Fibroblast of villous mesenchyme (primary cell): ENCODE measurements around the gene GGA1. TPM values are rescaled to one million over a fixed set of nuclear protein-coding genes. Genes with fewer than 3 reads are reported as not detected.

Experiments used
- DNase-seq: peaks from one replicate; pipeline ENCODE4 v3.0.0-alpha.2; 2010; ENCODE audit warnings: low read depth
- H3K4me3 ChIP-seq: 2 replicates; pipeline ENCODE4 v1.5.1; 2011; ENCODE audit warnings: low read depth, mild to moderate bottlenecking, low read length
- total RNA-seq: library from RNA; depleted of rRNA; stranded (reverse); fragments of >200 nt; gene quantifications from 2 replicates; pipeline ENCODE4 v1.2.3, GENCODE V29; 2012
- TF ChIP-seq, protein P1 (sequence below): IDR thresholded peaks from 2 replicates; pipeline ENCODE4 v1.5.1; 2012; ENCODE audit warnings: low read depth, mild to moderate bottlenecking, low read length; ENCODE audit not compliant: insufficient read depth

The GGA1 gene
- total RNA-seq, 1 donor, result 33.2 TPM

DNA sequence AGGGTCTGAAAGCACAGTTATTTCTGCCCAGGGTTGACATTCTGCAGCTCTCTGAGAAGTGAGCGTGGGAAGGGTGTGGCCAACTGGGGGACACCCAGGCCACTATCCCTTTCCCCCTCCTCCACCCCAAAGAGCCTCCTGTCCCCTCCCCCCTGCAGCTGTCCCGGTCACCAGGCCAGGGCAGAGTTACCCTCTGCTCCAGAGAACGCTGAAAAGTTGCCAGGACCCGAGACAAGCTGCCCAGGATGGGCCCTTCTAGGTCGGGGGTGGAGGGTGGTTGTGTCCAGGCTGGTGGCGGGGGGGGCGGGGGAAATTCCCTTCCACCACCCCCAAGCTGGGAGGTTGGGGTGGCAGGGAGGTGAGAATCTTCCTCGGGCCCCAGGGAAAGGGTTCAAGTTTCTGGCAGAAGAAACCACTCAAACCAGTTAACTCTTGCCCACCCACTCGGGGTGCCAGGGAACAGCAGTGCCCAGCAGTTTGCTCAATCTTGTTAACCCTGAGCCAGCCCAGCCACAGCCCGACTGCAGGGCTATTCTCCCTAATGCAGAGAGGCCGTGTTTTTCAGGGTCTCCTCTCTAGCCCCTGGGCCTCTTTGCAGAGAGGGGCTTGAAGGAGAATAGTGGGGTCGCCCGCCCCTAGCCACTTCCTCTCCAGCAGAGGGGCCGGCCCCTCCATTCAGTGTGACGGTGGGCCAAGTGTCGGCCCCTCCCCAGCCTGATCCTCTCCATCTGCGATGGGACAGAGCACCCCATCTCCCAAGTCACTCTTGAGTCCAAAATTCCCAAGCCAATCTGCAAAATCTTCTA lies 67.5 kb downstream of the GGA1 start:
- peak overlapping the region; percentile 88 for H3K4me3 ChIP-seq
- DNase-seq, result no peak
- TF ChIP-seq, protein P1, sequence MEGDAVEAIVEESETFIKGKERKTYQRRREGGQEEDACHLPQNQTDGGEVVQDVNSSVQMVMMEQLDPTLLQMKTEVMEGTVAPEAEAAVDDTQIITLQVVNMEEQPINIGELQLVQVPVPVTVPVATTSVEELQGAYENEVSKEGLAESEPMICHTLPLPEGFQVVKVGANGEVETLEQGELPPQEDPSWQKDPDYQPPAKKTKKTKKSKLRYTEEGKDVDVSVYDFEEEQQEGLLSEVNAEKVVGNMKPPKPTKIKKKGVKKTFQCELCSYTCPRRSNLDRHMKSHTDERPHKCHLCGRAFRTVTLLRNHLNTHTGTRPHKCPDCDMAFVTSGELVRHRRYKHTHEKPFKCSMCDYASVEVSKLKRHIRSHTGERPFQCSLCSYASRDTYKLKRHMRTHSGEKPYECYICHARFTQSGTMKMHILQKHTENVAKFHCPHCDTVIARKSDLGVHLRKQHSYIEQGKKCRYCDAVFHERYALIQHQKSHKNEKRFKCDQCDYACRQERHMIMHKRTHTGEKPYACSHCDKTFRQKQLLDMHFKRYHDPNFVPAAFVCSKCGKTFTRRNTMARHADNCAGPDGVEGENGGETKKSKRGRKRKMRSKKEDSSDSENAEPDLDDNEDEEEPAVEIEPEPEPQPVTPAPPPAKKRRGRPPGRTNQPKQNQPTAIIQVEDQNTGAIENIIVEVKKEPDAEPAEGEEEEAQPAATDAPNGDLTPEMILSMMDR, result no peak

DNA sequence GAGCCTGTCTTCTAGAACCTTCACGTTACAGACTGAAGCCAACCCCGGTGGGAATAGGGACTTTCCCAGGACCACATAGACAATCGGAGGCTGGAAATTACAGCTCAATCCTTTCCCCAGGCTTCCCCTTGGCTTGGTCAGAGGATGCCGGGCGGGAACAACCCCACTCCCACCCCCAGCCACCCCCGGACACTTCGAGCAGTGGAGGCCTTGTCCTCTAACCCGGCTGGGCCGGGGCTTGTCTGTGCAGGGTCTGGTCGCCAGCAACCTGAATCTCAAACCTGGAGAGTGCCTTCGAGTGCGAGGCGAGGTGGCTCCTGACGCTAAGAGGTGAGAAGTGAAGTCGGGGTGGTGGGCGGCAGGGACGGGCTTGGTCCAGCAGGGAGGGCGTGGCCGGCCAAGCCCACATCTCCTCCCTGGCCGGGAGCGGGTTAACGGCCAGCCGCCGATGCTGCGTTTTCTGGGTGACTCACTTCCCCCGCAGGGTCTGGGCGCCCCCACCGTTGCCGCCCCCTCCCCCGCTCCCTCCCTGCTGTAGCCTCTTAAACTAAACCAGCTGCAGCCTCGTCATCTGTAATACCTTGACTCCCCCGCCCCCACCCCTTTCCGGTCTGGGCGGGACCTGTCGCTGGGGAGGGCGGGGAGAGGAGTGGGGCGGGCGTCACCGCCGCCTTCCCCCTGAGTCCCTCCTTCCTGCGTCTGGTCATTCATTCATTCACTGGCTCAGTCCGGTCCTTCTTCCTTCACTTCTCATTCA lies 68.3 kb downstream of the GGA1 start:
- peak; percentile 99 for DNase-seq
- TF ChIP-seq, protein P1, result no peak
- peak overlapping the region; percentile 88 for H3K4me3 ChIP-seq

DNA sequence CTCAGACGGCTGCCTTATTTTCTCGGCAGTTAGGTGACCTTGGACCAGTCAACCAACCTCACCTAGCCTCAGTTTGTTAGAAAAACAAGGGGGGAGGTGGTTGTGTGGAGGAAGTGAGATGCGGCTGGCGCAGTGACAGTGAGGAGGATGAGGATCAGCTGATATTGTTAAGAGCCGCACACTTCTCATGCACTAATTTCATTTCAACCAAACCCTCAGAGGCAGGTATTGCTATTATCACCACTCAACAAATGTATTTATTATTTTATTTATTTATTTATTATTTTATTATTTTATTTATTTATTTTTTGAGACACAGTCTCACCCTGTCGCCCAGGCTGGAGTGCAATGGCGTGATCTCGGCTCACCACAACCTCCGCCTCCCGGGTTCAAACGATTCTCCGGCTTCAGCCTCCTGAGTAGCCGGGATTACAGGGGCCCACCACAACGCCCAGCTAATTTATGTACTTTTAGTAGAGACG lies 68.9 kb downstream of the GGA1 start:
- TF ChIP-seq, protein P1, result no peak
- no peak for DNase-seq
- H3K4me3 ChIP-seq, result peak overlapping the region; percentile 88

DNA sequence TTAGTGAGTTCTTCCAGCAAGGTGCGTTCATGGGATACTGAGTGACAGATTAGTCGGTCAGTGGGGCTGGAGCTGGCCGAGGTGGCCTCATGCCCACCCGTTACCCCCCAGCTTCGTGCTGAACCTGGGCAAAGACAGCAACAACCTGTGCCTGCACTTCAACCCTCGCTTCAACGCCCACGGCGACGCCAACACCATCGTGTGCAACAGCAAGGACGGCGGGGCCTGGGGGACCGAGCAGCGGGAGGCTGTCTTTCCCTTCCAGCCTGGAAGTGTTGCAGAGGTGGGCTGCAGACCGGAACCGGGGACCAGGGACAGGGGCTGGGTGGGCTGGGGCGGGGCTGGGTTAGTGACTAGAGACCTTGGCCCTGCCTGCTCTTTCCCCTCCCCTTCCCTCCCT lies 69.7 kb downstream of the GGA1 start:
- TF ChIP-seq, protein P1, result no peak
- DNase-seq, result no peak
- H3K4me3 ChIP-seq, result peak overlapping the region; percentile 88

DNA sequence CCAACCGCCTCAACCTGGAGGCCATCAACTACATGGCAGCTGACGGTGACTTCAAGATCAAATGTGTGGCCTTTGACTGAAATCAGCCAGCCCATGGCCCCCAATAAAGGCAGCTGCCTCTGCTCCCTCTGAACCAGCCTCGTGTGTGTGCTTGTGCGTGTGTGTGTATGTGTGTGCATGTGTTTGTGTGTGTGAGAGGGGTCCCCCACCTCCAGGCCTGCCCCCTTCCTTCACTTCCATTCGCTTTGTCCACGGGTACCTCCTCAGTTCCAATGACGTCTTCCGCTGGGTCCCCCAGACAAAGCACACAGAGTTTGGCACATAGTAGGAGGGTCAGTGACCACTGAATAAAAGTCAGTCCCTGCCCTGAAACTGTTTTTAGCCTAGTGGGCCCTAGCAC lies 71.0 kb downstream of the GGA1 start:
- no peak for DNase-seq
- H3K4me3 ChIP-seq, result no peak overlapping the region
- TF ChIP-seq, protein P1, result no peak

DNA sequence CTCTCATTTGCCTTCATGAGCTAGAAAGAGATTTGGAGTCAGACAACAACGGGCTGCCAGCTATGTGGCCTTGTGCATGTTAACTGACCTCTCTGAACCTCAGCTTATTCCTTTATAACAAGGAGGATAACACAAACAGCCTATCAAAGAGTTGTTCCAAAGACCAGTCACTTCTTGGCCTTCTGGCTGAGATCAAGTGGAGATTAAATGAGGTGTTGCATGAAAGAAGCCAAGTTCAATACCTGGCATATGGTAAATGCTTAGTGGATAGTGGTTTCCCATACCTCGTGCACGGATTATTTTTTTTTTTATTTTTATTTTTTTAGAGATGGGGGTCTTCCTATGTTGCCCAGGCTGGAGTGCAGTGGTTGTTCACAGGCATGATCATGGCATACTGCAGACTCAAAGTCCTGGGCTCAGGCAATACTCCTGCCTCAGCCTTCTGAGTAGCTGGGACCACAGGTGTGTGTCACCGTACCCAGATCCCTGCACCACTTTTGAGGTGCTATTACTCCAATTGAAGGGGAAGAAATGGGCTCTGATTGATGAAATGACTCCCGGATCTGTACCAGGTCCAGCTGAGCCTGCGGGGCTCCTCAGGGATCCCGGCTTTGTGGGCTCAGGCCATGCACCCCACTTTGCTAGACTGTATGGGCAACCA lies 71.7 kb downstream of the GGA1 start:
- no peak overlapping the region for H3K4me3 ChIP-seq
- TF ChIP-seq, protein P1, result no peak
- no peak for DNase-seq
